UCSD-AML1 (cell line): Measurements from ENCODE around the gene CTRB2.
"Not testable (repeated sequence)": the region's sequence is repeated elsewhere in the genome, so short reads cannot be mapped to it uniquely, and the experiment has no call there.

ENCODE experiments used
- DNase-seq: peaks from one replicate; lab custom pipeline; 2025; ENCODE audit not compliant: unreplicated experiment; lab: John Stamatoyannopoulos, UW

Gene CTRB2

DNA sequence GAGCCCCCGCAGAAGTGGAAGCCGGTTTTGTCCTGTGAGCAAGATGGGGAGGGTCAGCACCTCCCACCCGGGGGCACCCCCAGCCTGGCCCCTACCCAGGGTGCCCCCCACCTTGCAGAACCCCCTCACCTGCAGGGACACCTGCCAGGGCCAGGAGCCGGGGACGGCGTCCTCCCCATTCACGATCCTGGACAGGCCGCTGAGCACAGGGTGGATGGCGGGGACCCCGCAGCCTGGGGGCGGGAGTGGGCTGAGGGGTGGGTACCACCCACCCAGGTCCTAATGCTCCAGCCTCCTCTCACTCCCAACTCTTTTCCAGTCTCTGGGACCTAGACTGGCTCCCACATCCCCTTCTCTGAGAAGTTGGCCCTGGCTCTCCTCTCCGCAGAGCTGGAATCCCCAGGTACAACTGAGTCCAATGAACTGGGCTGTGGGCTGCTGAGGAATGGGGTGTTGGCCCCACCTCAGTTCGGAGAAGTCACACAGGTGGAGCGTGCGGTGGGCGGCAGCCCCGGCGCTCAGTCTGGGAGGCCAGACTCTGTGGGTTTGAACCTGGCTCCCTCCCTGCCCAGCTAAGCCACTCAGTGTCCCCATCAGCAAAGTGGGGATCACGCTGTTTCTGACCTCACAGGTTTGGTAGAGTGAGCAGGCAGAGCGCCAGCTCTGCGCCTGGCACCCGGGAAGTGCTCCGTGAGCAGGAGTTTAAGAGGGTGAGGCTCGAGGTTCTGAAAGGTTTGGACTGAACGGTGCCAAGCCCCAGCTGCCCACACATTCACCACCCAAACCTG, 806 bp downstream of the CTRB2 start:
- DNase-seq, result not testable (repeated sequence)

DNA sequence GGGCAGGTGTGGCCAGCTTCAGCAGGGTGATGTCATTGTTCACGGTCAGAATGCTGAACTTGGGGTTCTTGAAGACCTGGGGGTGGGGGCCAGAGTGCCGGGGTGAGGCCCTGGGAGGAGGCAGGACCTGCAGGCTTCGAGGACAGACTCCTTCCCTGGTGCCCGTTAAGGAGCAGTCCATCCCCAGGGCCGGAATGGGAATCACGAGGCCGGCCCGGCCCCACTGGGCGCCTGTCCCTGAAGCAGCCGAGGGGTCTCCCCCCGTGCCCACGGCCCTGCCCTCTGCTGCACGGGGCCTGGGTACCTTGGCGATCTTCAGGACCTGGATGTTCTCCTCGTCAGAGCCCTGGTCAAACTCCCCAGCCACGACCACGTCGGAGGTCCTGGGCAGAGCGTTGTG, 1.5 kb downstream of the CTRB2 start:
- not testable (repeated sequence) for DNase-seq

DNA sequence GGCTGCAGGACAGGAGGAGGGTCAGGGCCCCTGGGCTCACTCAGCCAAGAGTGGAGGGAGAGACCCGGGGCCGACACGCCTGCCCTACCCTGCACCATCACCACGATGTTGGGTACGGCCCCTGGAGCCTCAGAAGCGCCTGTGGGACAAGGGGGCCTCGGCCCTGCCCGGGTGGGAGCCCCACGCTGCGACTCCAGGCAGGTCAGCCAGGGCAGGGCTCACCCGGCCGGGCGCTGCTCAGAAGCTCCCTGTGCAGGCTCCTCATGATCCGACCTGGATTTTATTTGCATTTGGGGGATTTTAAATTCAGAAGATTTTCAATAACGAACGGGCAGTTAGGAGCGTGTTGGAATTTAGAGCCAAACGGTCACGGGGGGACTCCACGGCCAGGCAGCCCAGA, 2.1 kb downstream of the CTRB2 start:
- DNase-seq, result not testable (repeated sequence)

DNA sequence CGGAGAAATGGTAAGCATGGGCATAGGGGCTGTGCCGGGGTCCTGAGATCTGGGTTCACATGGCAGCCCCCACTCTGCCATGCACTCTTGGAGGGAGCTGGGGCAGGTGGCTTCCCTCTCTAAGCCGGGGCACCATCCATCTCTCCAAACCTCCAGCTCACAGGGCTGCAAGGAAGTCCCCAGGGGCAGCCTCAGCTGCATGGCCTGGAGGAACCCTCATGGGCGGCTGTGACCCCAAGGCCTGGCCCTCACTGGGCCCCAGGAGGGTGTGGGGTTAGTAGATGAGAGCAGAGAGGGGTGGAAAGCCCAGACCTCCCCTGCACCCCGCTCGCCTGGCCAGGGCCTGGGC, 2.6 kb downstream of the CTRB2 start:
- no peak for DNase-seq

- no peak for DNase-seq
Measured at GRCh38 chr16:75203667-75204409, 3.1 kb downstream of the CTRB2 start.

- DNase-seq, result no peak
Measured at GRCh38 chr16:75203096-75203495, 3.9 kb downstream of the CTRB2 start.

DNA sequence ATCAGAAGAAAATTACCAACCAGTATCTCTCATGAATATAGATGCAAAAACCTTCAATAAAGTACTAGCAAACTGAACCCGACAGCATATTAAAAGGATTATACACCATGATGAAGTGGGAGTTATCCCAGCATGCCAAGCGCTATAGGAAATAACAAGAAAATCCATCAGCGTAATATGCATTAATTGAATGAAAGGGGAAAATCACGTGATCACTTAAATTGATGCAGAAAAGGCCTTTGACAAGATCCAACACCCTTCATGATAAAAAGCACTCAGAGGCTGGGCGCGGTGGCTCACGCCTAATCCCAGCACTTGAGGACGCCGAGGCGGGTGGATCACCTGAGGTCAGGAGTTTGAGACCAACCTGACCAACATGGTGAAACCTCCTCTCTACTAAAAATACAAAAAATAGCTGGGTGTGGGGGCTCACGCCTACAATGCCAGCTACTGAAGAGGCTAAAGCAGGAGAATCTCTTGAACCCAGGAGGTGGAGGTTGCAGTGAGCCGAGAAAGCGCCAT, 4.8 kb downstream of the CTRB2 start:
- DNase-seq, result no peak

GRCh38 chr16:75198135-75198600, 8.8 kb downstream of the CTRB2 start:
- DNase-seq, result no peak

- no peak for DNase-seq
Measured at GRCh38 chr16:75197522-75198134, 9.3 kb downstream of the CTRB2 start.

DNA sequence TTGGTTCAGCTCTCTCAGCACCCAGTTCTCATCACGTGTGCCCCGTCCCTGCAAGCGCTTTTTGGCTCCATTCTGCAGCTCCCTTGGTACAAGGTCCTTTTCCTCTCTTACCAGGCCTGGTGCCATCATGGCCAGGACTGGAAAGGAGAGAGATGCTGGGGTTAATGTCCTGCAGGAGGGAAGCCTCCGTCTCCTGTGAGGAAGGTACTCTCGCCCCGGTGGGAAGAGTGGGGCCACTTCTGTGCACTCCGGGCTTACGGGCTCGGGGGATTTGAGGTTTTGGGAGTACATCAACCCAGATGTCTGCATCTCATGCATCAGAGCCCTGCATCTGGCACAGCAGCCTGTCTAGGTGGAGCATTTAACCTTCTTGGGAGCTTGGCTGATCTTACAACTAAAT, 10.1 kb downstream of the CTRB2 start:
- DNase-seq, result no peak

- DNase-seq, result no peak
Measured at GRCh38 chr16:75195811-75196790, 10.9 kb downstream of the CTRB2 start.

GRCh38 chr16:75193730-75194444, 13.1 kb downstream of the CTRB2 start:
- DNase-seq, result no peak

GRCh38 chr16:75193265-75193650, 13.7 kb downstream of the CTRB2 start:
- no peak for DNase-seq

GRCh38 chr16:75192606-75193264, 14.2 kb downstream of the CTRB2 start:
- DNase-seq, result no peak

- DNase-seq, result no peak
Measured at GRCh38 chr16:75189638-75190245, 17.2 kb downstream of the CTRB2 start.

- DNase-seq, result no peak
Measured at GRCh38 chr16:75188832-75189477, 18.0 kb downstream of the CTRB2 start.

DNA sequence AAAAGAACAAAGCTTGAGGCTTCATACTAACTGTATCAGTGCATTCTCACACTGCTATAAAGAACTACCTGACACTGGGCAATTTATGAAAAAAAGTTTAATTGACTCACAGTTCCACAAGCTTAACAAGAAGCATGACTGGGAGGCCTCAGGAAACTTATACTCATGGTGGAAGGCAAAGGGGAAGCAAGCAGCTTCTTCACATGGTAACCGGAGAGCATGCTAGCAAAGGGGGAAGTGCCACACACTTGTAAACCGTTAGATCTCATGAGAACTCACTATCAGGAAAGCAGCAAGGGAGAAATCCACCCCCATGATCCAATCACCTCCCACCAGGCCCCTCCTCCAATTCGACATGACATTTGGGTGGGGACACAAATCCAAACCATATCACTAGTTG, 25.3 kb downstream of the CTRB2 start:
- no peak for DNase-seq

DNA sequence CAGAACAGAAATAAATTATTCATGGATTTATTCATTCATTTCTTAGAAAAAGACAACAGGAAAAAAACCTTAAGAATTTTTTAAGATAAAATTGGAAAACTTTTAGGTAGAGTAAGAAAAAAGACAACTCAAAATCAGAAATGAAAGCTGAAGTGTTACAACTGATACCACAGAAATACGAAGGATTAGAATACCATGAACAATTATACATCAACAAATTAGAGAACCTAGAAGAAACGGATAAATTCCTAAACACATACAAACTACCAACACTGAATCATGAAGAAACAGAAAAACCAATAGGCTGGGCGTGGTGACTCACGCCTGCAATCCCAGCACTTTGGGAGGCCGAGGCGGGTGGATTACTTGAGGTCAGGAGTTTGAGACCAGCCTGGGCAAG, 27.8 kb downstream of the CTRB2 start:
- DNase-seq, result no peak

DNA sequence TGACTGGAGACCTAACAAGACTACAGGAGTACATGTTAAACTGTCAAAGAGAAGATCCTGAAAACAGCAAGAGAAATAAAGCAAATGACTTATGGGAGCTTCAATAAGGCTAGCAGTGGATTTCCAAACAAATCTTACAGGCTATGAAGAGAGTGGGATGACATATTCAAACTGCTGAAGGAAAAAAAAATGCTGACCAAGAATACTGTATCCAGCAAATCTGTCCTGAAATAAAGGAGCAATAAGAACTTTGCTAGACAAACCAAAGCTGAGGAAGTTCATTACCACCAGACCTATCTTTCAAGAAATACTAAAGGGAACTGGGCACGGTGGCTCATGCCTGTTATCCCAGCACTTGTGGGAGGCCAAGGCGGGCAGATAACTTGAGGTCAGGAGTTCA, 30.0 kb downstream of the CTRB2 start:
- no peak for DNase-seq
